HTR-8/SVneo (cell line): ENCODE results near the gene NELL2.
"Not testable (repeated sequence)": the region's sequence is repeated elsewhere in the genome, so short reads cannot be mapped to it uniquely, and the experiment has no call there.

Experiments
- DNase-seq: peaks from one replicate; pipeline ENCODE4 v3.0.0; 2011; ENCODE audit warnings: low spot score, mixed read lengths; ENCODE audit not compliant: insufficient read length
- FAIRE-seq: peaks from 2 replicates; lab custom pipeline; 2011; peaks lifted over from hg19 to GRCh38; lab: Jason Lieb, UNC

The NELL2 gene

GRCh38 chr12:44848703-44849085 is 27.4 kb downstream of the NELL2 start:
- DNase-seq (no peak), FAIRE-seq (no peak)

- FAIRE-seq = no peak
Measured at GRCh38 chr12:44847888-44848702, 28.0 kb downstream of the NELL2 start.

GRCh38 chr12:44847403-44847802 is 28.7 kb downstream of the NELL2 start:
- DNase-seq (no peak), FAIRE-seq (no peak)

More at GRCh38 chr12:44847888-44848702, 28.0 kb downstream of the NELL2 start:
- DNase-seq = no peak

GRCh38 chr12:44846826-44847225 is 29.3 kb downstream of the NELL2 start:
- DNase-seq (no peak), FAIRE-seq (no peak)

- FAIRE-seq (no peak), DNase-seq (no peak)
Measured at GRCh38 chr12:44842669-44843068, 33.4 kb downstream of the NELL2 start.

GRCh38 chr12:44839785-44840184 is 36.3 kb downstream of the NELL2 start:
- no peak for FAIRE-seq
- DNase-seq = no peak

GRCh38 chr12:44837114-44837755 is 38.9 kb downstream of the NELL2 start:
- no peak for DNase-seq
- no peak for FAIRE-seq

- FAIRE-seq (no peak), DNase-seq (no peak)
Measured at GRCh38 chr12:44835641-44836379, 40.3 kb downstream of the NELL2 start.

- DNase-seq, FAIRE-seq: not testable (repeated sequence)
Measured at GRCh38 chr12:44834996-44835395, 41.1 kb downstream of the NELL2 start.

- DNase-seq = no peak
- no peak for FAIRE-seq
Measured at GRCh38 chr12:44833561-44833960, 42.6 kb downstream of the NELL2 start.

GRCh38 chr12:44830566-44831055 is 45.5 kb downstream of the NELL2 start:
- FAIRE-seq (no peak), DNase-seq (no peak)

- no peak for FAIRE-seq
- no peak for DNase-seq
Measured at GRCh38 chr12:44829045-44829444, 47.1 kb downstream of the NELL2 start.

GRCh38 chr12:44827832-44828438 is 48.2 kb downstream of the NELL2 start:
- no peak for DNase-seq
- no peak for FAIRE-seq

- DNase-seq, FAIRE-seq: not testable (repeated sequence)
Measured at GRCh38 chr12:44821702-44822101, 54.4 kb downstream of the NELL2 start.

GRCh38 chr12:44819884-44820283 is 56.2 kb downstream of the NELL2 start:
- FAIRE-seq = no peak
- DNase-seq = no peak

- FAIRE-seq = no peak
Measured at GRCh38 chr12:44817687-44818086, 58.4 kb downstream of the NELL2 start.

GRCh38 chr12:44816446-44817017 is 59.6 kb downstream of the NELL2 start:
- FAIRE-seq = no peak
- no peak for DNase-seq

More at GRCh38 chr12:44817687-44818086, 58.4 kb downstream of the NELL2 start:
- DNase-seq = no peak

GRCh38 chr12:44812062-44812461 is 64.1 kb downstream of the NELL2 start:
- no peak for FAIRE-seq
- no peak for DNase-seq

GRCh38 chr12:44804068-44804467 is 72.0 kb downstream of the NELL2 start:
- no peak for FAIRE-seq

GRCh38 chr12:44795970-44796369 is 80.1 kb downstream of the NELL2 start:
- DNase-seq = no peak
- no peak for FAIRE-seq

More at GRCh38 chr12:44804068-44804467, 72.0 kb downstream of the NELL2 start:
- no peak for DNase-seq
